Stimulated activated CD8-positive, alpha-beta memory T cell treated with anti-CD3 and anti-CD28 coated beads, Interleukin-15, amount 100 ng/mL, for 1 hour (primary cell): ENCODE data around the gene ARHGEF16.

Source experiments
- DNase-seq: peaks from one replicate; pipeline ENCODE4 v3.0.0-alpha.2; 2020; ENCODE audit warnings: low read depth

ARHGEF16 gene

DNA sequence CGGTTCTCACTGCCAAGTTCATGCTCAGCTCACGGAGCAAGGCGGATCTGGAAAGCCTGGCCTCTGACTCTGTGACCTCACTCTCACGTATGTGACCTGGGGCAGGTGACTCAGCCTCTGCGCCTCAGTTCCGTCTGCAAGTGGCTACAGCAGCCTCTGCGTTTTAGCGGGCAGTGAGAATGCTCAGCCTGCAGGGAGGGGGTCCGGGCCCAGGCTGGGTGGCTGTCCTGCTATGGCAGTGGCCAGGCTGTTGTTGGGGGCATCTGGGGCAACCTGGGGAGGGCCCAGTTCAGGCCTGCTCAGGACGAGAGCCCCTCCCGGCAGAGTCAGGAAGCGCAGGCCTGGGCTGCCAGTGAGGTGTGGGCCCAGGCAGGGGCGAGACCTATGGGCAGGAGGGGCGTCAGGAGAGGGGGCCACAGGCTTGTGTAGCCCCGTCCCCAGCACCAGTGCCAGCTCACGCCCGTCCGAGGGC lies 27.9 kb downstream of the ARHGEF16 start:
- DNase-seq = no peak

DNA sequence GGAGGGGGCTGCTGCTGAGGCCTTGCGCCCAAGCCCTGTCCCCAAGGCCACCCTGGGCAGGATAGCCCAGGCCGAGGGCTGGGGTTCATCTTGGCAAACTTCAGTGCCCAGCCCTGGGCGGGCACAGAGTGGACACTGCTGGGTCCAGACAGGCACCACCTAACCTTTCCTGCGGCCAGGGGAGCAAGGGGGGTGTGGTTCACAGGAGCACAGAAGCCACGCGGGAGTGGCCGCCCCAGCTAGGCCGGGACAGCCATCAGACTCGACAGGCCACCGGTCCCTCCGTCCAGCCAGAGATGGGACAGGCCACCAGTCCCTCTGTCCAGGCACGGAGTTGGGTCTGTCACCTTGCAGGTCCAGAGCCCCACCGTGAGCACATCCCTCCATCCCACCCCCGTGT lies 28.9 kb downstream of the ARHGEF16 start:
- no peak for DNase-seq

DNA sequence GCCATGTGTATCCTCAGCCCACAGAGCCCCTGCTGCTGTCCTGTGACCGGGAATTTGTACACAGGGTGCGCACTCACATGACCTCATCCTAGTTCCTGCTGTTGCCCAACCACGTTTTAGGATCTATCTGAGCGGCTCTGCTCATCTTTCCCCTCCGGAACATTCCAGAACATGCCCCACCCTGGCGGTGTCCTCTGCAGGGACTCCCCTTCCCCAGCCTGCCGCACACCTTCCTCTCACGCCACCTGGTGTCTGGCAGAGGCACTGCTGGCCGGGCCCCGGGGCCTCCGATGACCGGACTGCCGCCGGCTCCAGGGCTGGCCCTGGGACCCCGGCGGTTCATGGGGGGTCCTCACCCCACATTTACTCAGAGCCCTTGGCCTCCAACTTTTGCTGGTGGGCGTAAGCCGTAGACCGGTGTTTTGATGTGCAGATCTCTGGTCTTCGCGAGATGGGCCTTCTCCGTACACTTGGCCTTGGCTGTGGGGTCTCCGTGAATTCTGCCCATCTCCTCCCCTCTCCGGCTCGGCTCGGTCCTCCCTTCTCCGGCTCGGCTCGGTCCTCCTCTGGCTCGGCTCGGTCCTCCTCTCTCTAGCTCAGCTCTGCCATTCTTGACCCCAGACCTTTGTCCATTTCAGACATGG lies 29.5 kb downstream of the ARHGEF16 start:
- DNase-seq = no peak

DNA sequence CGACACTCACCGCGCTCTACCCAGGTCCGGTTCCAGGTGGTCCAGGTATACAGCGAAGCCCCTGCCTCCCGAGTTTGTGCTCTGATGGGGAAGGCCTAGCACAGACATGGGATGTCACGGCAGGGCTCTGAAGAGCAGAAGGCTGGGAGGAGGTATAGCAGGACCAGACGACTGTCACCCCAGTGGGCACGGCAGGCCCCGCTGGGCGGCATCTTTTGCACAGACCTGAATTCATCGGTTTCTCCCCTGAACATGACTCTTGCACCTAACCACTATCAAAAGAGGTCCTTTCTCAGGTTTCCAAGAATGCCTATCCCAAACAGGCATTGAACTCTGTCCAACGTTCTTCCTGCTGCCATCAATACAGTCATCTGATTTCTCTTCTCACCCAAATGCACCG lies 30.6 kb downstream of the ARHGEF16 start:
- no peak for DNase-seq

DNA sequence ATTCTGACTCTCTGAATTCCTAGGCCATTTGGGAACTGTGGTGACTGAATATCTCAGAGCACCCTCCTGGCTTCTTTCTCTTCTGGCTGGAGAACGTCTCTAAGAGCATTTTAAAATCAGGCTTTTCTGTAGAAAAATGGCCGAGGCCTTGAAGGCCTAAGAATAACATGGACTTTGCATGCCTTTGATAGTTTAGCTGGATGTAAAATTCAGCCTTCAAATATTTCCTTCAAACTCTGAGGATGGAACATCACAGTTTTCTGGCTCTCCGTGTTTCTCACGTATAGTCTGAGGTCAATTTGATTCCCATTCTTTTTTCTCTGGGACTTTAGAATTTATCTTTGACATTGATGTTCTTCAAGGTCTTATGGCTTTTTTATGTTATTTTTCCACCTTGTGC lies 34.0 kb downstream of the ARHGEF16 start:
- no peak for DNase-seq

DNA sequence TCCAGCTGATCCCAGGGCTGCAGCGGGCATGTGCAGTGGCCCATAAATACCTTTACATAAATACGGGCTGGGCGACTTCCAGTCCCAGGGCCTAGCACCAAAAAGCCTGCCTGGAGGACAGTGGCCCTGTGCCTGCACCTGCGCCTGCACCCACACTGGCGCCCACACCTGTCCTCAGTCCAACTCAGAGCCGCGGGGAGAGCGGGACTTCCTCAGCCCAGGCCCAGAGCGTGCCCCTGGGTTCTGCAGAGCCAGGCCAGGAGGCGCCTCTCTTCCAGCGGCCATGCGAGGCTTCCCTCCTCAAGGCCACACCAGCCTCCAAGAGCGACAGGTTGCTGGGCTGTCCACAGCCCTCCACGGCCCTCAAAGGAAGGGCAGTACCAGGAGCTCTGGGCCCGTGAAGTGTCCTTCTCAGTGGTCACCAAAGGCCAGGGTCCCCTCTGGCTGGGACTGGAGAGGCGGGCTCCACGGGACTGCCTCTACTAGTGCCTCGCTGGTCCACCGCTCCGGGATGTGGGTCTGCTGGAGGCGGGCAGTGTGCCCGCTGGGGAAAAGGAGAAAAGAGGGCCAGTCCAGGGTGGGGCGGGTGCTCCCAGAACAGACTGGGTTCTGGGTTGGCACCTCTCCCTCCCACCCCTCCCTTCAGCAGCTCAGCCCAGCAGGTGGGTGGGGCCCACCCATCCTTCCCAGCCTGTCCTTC lies 35.7 kb downstream of the ARHGEF16 start:
- DNase-seq = no peak

DNA sequence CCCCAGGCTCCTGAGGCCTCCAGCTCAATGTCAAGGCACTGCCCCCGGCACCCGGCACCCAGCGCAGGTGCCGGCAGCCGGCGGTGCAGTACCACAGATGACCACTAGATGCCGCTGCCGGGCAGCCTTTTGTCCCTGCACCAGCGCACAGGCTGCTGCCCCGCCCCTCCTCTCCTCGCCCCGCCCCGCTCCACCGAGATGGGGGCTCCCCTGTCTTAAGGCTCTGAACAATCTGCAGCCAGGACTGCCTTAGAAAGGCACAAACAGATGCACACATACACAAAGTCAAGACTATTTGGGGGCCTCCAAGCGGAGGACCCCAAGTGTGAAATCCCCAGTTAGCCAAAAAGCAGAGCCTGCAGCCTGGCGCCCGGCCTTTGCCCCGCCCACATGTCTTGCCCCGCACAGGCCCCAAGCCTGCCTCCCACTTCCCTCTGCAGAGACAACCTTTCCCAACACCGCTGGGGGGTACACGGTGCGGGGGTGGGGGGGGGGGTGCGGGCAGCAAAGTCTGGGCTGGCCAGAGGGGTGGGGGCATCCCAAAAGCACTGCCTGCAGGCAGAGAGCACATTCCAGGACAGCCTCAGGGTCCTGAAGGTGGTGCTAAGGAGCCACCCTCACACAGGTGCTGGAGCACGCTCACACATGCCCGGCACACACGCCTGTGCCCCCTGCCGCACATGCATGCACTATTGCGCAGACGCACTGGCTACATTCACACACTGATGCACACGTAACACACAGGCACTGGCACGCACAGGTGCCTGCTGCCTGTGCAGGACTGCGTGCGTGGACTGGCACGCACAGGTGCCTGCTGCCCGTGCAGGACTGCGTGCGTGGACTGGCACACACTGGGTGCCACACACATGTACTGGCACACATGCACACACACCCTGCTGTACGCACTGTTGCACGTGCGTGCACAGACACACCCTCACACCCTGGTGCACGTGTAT lies 37.1 kb downstream of the ARHGEF16 start:
- DNase-seq = peak; percentile 77

DNA sequence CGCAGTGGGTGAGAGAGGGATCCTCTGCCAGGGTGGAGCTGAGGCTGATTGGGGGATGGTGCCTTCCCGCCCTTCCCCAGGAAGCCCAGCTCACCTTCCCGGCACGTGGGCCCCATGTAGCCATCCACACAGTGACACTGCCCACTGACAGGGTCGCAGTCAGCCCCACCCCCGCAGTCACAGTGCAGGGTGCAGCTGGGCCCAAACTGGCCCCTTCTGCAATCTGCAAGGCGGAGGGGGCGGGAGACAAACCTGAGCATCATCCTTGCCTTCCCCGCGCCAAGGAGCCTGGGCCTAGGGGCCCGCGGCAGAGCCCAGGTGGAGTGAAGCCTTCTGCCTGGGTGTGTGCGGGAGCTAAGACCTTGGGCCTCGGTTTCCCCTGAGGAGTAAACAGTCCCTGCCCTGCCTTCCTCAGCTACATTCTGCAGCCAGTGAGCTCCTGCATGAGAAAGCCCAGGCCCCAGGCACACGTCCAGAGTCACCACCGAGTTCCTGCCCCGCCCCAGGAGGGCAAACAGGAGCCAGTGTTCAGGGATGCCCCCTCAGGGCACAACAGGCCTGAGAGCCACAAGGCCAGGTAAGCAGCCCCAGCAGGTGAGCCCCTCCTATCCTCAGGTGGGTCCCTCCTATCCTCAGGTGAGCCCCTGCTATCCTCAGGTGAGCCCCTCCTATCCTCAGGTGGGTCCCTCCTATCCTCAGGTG lies 38.2 kb downstream of the ARHGEF16 start:
- no peak for DNase-seq

DNA sequence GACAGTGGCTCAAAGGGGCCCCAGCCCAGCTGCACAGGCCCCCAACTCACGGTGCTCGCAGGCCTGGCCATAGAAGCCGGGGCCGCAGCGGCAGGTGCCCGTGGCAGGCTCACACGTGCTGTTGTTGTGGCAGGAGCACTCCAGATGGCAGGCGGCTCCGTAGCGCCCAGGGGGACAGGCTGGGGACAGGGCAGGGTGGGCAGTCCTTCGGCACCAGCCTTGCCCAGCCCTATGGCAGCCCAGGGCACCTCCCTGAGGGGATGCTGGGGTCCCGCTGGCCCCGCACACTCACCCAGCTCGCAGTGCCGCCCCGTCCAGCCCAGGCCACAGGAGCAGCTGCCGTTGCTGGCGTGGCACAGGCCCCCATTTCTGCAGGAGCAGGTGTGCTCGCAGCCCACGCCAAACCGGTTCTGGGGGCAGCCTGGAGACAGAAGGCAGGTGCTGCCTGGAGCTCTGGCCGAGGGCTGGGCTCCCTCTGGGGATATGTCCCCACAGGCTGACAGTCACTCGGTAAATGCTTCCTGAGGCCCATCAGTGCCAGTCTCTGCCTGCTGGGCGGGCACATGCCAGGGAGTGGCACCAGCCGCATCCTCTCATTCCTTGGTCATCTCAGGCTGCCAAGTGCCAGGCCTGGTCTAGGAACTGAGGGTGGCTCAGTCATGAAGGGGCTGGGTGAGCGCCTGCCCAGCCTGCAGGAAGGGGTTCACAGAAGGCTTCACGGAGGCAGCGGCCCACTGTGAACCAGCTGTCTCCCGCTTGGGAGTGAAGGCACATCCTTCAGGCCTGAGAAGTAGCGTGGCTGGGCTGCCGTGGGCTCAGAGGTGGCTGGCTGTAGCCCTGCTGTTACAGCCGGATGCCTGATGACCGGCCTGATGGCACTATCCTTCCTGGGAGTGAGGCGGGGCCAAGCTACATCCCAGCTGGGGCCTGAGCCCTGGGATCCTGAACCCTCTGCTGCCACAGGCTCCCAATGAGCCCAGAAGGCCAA lies 40.1 kb downstream of the ARHGEF16 start:
- DNase-seq = no peak

DNA sequence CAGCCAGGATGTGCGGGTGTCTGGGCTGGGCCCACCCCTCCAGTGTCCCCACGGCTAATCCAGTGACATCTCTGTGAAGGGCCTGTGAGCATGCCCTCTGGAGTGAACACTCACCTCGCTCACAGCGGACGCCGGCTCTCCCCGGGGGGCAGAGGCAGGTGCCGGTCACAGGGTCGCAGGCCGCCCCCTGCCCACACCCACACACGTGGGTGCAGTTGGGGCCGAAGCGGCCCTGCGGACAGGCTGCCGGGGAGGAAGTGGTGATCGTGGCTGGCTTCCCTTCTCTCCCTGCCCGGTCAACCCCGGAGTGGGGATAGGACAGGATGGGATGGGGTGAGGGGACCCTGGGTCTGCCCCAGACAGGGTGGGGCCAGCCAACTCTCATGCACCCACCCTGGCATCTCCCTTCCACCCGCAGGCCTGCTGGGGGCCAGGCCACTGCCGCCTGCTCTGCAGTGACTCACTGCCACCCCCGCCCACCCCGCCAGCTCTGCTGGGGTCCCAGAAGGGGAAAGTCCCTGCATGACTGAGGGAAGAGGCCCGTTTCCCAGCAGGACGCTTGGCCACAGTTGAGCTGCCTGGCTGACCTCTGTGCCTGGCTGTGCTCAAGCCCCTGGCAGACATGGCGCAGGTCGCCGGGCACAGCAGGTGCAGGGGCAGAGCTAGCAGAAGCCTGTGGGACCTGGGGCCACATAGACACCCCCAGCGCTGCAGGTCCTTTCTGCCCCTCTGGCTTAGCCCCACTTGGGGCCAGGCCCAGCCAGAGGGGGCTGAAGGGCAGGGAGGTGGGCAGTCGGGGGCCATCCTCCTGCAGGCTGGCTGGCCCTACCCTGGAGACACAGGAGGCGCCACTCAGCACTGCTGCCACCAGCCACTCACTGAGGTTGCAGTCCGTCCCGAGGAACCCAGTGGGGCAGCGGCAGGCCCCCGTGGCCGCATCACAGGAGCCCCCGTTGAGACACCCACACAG lies 41.6 kb downstream of the ARHGEF16 start:
- DNase-seq = no peak

DNA sequence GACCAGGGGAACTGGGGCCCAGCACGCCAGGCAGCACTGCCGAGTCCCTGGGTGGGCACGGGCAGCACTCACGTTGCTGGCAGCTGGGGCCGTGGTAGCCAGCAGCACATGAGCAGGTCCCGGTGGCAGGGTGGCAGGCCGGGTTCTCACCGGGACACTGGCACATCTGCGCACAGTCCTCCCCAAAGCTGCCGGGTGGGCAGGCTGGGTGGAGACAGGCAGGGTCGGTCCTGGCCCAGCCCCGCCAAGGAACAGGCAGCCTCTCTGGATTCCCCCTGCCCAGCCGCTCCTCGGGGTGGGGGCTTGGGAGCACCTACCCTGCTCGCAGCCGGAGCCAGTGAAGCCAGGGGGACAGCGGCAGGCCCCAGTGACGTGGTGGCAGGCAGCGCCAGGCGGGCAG lies 42.5 kb downstream of the ARHGEF16 start:
- DNase-seq = no peak

DNA sequence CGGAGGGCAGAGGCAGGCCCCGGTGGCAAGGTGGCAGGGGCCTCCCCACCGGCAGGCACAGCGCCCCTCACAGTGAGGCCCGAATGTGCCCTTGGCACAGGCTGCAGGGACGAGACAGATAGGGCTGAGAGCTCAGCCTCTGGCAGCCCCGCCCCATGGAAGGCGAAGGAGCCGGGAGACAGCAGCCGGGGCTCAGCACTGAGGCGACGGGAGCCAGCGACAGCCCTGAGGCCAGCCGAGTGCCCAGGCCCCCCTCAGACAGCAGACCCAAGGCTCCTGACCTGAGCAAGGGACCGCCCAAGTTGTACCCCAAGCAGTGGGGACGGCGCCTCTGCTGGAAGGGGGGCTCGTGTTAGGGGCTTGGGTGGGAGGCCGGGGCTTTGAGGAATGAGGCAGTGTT lies 43.1 kb downstream of the ARHGEF16 start:
- no peak for DNase-seq

DNA sequence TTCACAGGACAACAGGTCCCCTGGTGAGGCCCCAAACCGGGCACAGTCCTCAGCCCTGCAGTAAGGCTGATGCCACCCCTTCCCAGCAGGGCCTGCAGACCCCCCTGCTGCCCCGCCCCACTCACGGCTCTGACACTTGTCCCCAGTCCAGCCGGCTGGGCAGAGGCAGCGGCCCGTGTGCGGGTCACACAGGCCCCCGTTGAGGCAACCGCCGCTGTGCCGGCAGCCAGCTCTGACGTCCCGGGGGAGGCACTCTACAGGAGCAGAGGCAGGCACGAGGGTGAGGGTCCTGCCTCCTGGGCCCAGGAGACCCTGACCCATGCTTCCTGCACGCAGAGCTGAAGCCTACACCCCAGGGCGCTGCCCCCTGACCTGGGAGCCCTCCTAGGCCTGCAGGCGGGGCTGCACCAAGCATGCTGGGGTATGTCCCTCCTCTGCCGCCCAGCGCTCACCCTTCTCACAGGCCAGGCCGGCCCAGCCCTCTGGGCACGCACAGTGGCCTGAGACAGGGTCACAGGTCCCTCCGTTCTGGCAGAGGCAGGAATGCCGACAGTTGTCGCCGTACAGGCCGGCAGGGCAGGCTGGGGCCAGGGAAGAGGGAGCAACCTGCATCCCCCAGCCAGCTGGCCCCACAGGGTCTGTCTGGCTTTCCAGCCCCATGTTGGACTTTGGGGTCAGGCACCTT lies 43.9 kb downstream of the ARHGEF16 start:
- DNase-seq = no peak

DNA sequence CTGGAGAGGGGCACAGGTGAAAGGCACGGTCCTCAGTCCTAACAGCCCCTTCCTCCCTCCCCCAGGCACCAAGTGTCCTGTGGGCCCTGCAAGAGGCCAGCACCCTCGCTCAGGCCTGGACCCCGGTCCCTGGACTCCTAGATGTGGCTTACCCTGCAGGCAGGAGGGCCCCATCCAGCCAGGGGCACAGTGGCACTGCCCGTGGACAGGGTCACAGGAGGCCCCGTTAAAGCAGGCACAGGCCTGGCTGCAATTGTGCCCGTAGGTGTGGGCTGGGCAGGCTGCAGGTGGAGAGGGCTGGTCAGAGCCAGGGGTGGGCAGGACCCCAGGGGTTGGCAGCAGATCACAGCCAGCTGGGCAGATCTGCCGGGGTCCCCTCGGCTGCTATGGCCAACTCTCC lies 44.5 kb downstream of the ARHGEF16 start:
- no peak for DNase-seq

DNA sequence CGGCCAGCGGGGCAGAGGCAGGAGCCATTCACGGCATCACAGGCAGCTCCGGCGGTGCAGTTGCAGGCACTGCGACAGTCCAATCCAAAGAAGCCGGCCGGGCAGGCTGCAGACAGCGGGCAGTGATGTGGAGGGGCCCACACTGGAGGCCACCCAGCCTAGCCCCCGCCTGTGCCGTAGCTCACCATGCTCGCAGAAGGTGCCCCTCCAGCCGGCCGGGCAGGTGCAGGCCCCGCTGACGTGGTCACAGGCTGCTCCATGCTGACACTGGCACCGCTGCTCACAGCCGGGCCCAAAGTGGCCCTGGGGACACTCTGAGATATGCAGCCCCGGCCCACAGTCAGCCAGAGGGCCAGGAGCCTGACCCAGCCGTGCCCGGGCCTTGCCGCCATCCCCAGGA lies 45.1 kb downstream of the ARHGEF16 start:
- DNase-seq = no peak

DNA sequence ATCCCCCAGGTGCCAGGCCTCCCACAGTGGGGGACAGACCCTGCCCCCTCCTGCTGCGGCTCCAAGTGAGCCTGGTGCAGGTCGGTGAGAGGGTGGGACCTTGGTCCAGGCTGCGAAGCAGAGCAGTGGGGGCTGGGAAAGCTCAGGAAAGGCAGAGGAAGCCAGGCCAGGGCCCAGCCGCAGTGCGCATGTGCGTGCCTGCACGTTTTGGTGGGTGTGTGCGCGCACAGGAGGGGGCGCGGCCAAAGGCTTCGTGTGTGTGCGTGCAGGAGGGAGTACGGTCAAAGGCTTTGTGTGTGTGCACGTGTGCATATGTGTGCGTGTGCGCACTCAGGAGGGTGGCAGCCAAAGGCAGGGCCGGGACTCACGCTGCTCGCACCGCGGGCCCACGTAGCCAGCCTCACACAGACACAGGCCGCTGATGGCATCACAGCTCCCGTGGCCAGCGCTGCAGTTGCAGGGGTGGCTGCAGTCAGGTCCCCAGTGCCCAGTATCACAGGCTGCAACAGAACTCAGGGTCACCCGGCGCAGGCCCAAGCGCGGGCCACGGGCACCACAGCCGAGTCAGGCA lies 45.9 kb downstream of the ARHGEF16 start:
- no peak for DNase-seq

DNA sequence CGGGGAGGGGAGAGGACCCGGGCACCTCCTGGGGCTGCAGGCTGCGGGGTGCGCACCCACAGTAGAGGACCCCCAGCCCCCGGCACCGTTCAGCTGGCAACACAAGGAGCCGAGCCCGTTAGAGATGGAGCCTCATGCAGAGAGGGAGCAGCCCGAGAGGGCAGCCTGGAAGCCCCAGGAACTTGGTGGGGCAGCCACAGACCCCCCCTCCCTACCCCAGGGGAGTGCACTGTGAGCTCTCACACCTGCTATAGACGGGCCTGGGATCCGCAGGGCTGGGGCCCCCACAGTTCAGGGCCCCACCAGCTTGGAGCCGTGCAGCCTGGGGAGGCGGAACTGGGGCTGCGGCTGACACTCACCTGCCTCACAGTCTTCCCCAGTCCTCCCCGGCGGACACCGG lies 47.0 kb downstream of the ARHGEF16 start:
- DNase-seq = no peak

DNA sequence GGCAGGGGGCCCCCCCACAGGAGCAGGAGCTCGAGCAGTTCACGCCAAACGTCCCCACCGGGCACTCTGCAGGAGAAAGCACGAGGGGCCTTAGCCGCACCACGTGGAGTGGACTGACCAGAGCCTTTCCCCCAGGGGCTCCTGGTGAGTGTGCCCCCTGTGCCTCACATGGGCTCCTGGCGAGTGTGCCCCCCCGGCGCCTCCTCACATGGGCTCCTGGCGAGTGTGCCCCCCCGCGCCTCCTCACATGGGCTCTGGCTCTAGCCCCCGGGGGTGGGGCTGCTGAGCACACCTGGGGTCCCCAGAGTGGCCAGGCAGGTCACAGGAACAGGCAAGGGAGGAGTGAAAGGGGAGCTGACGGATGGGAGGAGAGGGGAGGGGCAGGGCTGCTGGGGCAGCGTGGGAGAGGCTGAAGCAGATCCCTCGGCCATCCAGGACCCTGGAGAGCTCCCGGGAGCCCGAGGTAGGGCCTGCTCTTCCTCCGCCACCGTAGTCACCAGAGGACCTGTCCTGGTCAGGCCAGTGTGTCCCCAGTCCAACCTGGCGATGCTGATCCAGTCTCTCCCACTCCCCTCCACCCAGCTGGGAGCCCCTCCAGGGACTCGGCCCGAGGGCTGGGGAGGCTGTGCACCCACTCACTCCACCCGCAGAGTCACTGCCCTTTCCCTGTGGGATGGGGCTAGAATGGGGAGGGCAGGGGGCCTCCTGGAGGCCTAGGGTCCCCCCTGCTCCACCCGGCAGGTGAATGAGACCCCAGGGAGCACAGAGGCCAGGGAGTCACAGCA lies 47.6 kb downstream of the ARHGEF16 start:
- DNase-seq = no peak
